Neural cell (in vitro differentiated cells): ENCODE measurements around the gene GSN. TPM values are rescaled to one million over a fixed set of nuclear protein-coding genes. Genes with fewer than 3 reads are reported as not detected.

Experiments used
- H2AFZ ChIP-seq: fragments of 200-600, 300-800 bp; sonication (generic), shearing (Covaris generic); 2 replicates; pipeline ENCODE4 v1.6.0; 2014; ENCODE audit warnings: low read depth, mild to moderate bottlenecking, antibody characterized with exemption, low read length, moderate library complexity
- H3F3A ChIP-seq: fragments of 200-600 bp; shearing (Covaris generic); 2 replicates; pipeline ENCODE4 v1.6.1; 2016; ENCODE audit warnings: mild to moderate bottlenecking, moderate library complexity, mixed read lengths, antibody characterized with exemption, low read length; ENCODE audit not compliant: insufficient read depth, poor library complexity, severe bottlenecking
- H3K27ac ChIP-seq: fragments of 200-600, 300-800 bp; sonication (generic), shearing (Covaris generic); 2 replicates; pipeline ENCODE4 v1.5.1; 2014; ENCODE audit warnings: mild to moderate bottlenecking, low read length, moderate library complexity
- H3K27me3 ChIP-seq: fragments of 300-800, 200-600 bp; sonication (generic), shearing (Covaris generic); 2 replicates; pipeline ENCODE4 v1.6.0; 2014; ENCODE audit warnings: mild to moderate bottlenecking, low read depth, low read length, moderate library complexity; ENCODE audit not compliant: insufficient read depth
- H3K36me3 ChIP-seq: fragments of 300-800, 200-600 bp; sonication (generic), shearing (Covaris generic); 2 replicates; pipeline ENCODE4 v1.5.1; 2014; ENCODE audit warnings: mild to moderate bottlenecking, antibody characterized with exemption, low read length, moderate library complexity; ENCODE audit not compliant: insufficient read depth
- H3K4me2 ChIP-seq: fragments of 300-800, 200-600 bp; sonication (generic), shearing (Covaris generic); 2 replicates; pipeline ENCODE4 v1.6.0; 2014; ENCODE audit warnings: mild to moderate bottlenecking, low read length
- H3K4me3 ChIP-seq: fragments of 300-800, 200-600 bp; sonication (generic), shearing (Covaris generic); 2 replicates; pipeline ENCODE4 v1.5.1; 2014; ENCODE audit warnings: mild to moderate bottlenecking, low read length, moderate library complexity
- H3K79me2 ChIP-seq: fragments of 200-600 bp; shearing (Covaris generic); replicated peaks from 2 replicates; pipeline ENCODE4 v1.6.0; 2014; ENCODE audit warnings: mild to moderate bottlenecking, low read length, moderate library complexity; ENCODE audit not compliant: insufficient read depth
- H3K9ac ChIP-seq: fragments of 300-800, 200-600 bp; sonication (generic), shearing (Covaris generic); 2 replicates; pipeline ENCODE4 v1.6.1; 2016; ENCODE audit warnings: mild to moderate bottlenecking, low read length, mixed read lengths
- H3K9me2 ChIP-seq: fragments of 200-600 bp; shearing (Covaris generic); 2 replicates; pipeline ENCODE4 v1.6.1; 2016; ENCODE audit warnings: mild to moderate bottlenecking, low read length, mixed read lengths; ENCODE audit not compliant: insufficient read depth
- H3K9me3 ChIP-seq: fragments of 200-600, 300-800 bp; sonication (generic), shearing (Covaris generic); 2 replicates; pipeline ENCODE4 v1.6.1; 2016; ENCODE audit warnings: mild to moderate bottlenecking, mixed run types, low read length, moderate library complexity, mixed read lengths
- H4K20me1 ChIP-seq: fragments of 200-600 bp; shearing (Covaris generic); 2 replicates; pipeline ENCODE4 v1.6.1; 2016; ENCODE audit warnings: mild to moderate bottlenecking, mixed run types; ENCODE audit not compliant: insufficient read depth
- EP300 ChIP-seq: fragments of 450-650 bp; conservative IDR thresholded peaks from 2 replicates; pipeline ENCODE4 v1.6.1; 2014; ENCODE audit warnings: antibody characterized with exemption, mild to moderate bottlenecking, moderate library complexity; ENCODE audit not compliant: poor library complexity, severe bottlenecking
- EZH2 ChIP-seq: fragments of 200-600, 300-800 bp; shearing (Covaris generic), sonication (generic); IDR thresholded peaks from 2 replicates; pipeline ENCODE4 v1.6.1; 2014; ENCODE audit warnings: antibody characterized with exemption, low read length, borderline replicate concordance, mild to moderate bottlenecking; ENCODE audit not compliant: insufficient read depth, poor library complexity, severe bottlenecking
- MXI1 ChIP-seq: fragments of 450-650 bp; conservative IDR thresholded peaks from 2 replicates; pipeline ENCODE4 v1.6.1; 2014; ENCODE audit warnings: antibody characterized with exemption, mild to moderate bottlenecking; ENCODE audit not compliant: poor library complexity, severe bottlenecking
- POLR2AphosphoS5 ChIP-seq: IDR thresholded peaks from 2 replicates; pipeline ENCODE4 v1.6.1; 2012
- RAD21 ChIP-seq: fragments of 450-650 bp; conservative IDR thresholded peaks from 2 replicates; pipeline ENCODE4 v1.6.1; 2014; ENCODE audit warnings: antibody characterized with exemption, mild to moderate bottlenecking, moderate library complexity
- SMC3 ChIP-seq: fragments of 450-650 bp; conservative IDR thresholded peaks from 2 replicates; pipeline ENCODE4 v1.6.1; 2014; ENCODE audit warnings: antibody characterized with exemption, mild to moderate bottlenecking, moderate library complexity; ENCODE audit not compliant: poor library complexity
- TAF1 ChIP-seq: IDR thresholded peaks from 2 replicates; pipeline ENCODE4 v1.6.1; 2012; ENCODE audit warnings: low read depth
- polyA plus RNA-seq: library from polyadenylated mRNA; depleted of rRNA; stranded (reverse); fragments of >200 nt; gene quantifications from 2 replicates; pipeline ENCODE4 v1.2.3, GENCODE V29; 2014
- TF ChIP-seq, protein P1 (sequence below): IDR thresholded peaks from 2 replicates; pipeline ENCODE4 v1.6.1; 2012; ENCODE audit warnings: borderline replicate concordance
- TF ChIP-seq, protein P2 (sequence below): fragments of 450-650 bp; IDR thresholded peaks from 2 replicates; pipeline ENCODE4 v1.5.1; 2014; ENCODE audit warnings: antibody characterized with exemption, mild to moderate bottlenecking, moderate library complexity; ENCODE audit not compliant: poor library complexity, severe bottlenecking

The GSN gene
- polyA plus RNA-seq, 1 donor from 2014 or later = 2.4 TPM

DNA sequence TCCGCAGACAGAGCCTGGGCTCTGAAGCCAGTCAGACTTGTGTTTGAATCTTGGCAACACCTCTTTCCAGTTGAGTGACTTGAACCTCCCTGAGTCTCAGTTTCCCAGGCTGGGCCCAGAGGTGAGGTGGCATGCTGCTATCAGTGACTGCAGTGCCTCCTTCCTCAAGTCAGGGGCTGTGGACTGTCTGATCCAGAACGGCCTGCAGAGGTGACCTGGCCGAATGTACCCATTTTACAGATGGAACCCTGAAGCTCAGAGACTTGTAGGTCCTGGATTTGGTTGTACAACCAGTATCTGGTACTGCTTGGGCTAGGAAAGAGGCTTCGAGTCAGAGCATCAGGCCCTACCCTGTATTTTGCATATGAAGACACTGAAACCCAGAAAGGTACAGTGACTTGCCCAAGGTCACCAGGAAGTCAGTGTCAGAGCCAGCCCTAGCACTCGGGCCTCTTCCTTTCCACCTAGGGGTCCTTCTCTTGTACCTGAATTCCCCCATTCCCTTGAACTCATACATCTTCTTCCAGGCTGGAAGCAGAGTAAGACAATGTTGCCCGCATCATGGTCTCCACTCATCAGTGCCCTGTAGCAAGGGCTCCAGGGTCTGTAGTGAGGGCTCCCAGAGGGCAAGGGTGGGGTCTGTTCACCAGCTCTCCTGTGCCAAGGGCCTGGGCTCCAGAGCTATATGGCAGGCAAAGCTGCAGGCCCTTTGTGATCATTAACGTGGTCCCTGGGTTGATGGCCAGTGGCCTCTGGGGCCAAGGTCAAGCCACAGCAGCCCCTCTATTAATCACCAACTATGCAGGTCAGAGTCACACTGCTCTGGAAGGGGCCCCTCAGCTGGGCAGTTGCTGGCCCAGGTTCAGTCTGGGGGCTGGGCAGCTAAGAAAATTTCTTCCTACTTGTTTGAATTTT is 28.5 kb downstream of the GSN start:
- Histone ChIP-seq H3K9me2 (no peaks in the 10 kb centered on the region), H3K27ac (no peak overlapping the region), H2AFZ (no peak overlapping the region), H4K20me1 (no peaks in the 10 kb centered on the region), H3K27me3 (peaks cover 20% of the 10 kb centered on the region), H3K9me3 (no peaks in the 10 kb centered on the region), H3K36me3 (no peaks in the 10 kb centered on the region), H3K9ac (no peak overlapping the region), H3F3A (no peaks in the 10 kb centered on the region), H3K4me2 (no peak overlapping the region), H3K79me2 (no peaks in the 10 kb centered on the region), H3K4me3 (no peak overlapping the region)
- TF ChIP-seq, protein P1, sequence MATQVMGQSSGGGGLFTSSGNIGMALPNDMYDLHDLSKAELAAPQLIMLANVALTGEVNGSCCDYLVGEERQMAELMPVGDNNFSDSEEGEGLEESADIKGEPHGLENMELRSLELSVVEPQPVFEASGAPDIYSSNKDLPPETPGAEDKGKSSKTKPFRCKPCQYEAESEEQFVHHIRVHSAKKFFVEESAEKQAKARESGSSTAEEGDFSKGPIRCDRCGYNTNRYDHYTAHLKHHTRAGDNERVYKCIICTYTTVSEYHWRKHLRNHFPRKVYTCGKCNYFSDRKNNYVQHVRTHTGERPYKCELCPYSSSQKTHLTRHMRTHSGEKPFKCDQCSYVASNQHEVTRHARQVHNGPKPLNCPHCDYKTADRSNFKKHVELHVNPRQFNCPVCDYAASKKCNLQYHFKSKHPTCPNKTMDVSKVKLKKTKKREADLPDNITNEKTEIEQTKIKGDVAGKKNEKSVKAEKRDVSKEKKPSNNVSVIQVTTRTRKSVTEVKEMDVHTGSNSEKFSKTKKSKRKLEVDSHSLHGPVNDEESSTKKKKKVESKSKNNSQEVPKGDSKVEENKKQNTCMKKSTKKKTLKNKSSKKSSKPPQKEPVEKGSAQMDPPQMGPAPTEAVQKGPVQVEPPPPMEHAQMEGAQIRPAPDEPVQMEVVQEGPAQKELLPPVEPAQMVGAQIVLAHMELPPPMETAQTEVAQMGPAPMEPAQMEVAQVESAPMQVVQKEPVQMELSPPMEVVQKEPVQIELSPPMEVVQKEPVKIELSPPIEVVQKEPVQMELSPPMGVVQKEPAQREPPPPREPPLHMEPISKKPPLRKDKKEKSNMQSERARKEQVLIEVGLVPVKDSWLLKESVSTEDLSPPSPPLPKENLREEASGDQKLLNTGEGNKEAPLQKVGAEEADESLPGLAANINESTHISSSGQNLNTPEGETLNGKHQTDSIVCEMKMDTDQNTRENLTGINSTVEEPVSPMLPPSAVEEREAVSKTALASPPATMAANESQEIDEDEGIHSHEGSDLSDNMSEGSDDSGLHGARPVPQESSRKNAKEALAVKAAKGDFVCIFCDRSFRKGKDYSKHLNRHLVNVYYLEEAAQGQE = no peak
- TF ChIP-seq POLR2AphosphoS5 (no peak), MXI1 (no peak), SMC3 (no peak), TAF1 (no peak), EP300 (no peak), RAD21 (no peak), EZH2 (no peak)
- TF ChIP-seq, protein P2, sequence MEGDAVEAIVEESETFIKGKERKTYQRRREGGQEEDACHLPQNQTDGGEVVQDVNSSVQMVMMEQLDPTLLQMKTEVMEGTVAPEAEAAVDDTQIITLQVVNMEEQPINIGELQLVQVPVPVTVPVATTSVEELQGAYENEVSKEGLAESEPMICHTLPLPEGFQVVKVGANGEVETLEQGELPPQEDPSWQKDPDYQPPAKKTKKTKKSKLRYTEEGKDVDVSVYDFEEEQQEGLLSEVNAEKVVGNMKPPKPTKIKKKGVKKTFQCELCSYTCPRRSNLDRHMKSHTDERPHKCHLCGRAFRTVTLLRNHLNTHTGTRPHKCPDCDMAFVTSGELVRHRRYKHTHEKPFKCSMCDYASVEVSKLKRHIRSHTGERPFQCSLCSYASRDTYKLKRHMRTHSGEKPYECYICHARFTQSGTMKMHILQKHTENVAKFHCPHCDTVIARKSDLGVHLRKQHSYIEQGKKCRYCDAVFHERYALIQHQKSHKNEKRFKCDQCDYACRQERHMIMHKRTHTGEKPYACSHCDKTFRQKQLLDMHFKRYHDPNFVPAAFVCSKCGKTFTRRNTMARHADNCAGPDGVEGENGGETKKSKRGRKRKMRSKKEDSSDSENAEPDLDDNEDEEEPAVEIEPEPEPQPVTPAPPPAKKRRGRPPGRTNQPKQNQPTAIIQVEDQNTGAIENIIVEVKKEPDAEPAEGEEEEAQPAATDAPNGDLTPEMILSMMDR = no peak

DNA sequence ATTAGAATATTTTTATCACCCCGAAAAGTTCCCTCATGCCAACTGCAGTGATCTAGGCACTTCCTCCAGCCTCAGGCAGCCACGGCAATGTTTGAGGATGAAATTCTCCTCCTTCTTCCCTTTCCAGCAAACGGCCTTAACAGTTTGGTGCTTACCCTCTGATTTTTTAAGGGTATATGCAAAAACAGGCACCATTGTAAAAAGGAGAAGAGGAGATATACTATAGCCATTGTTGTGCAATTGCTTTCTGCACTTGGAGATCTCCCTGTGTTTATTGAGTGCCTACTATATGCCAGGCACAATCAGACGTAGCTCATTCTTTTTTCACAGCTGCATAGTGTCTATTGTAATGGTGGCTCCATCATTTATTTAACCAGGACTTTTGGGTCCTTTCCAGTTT is 29.4 kb downstream of the GSN start:
- H3K9me2 ChIP-seq = no peaks in the 10 kb centered on the region
- no peak overlapping the region for H3K27ac ChIP-seq
- H3K4me3 ChIP-seq = no peak overlapping the region
- H3K9me3 ChIP-seq = no peaks in the 10 kb centered on the region
- H3K27me3 ChIP-seq = peaks cover 20% of the 10 kb centered on the region
- no peaks in the 10 kb centered on the region for H3F3A ChIP-seq
- no peak for TF ChIP-seq RAD21
- TF ChIP-seq, protein P2 = no peak
- TF ChIP-seq POLR2AphosphoS5 = no peak
- no peak for TF ChIP-seq EP300
- TF ChIP-seq EZH2 = no peak
- no peak for TF ChIP-seq TAF1
- TF ChIP-seq, protein P1 = no peak
- TF ChIP-seq MXI1 = no peak
- no peak for TF ChIP-seq SMC3
- no peak overlapping the region for H3K4me2 ChIP-seq
- no peaks in the 10 kb centered on the region for H3K79me2 ChIP-seq
- no peak overlapping the region for H2AFZ ChIP-seq
- no peaks in the 10 kb centered on the region for H3K36me3 ChIP-seq
- H3K9ac ChIP-seq = no peak overlapping the region
- H4K20me1 ChIP-seq = no peaks in the 10 kb centered on the region
